Esophagus mucosa (tissue), 1 donor: ENCODE data around the gene CCDC112. TPM values are rescaled to one million over a fixed set of nuclear protein-coding genes. Genes with fewer than 3 reads are reported as not detected.

Source experiments
- ATAC-seq: fragments of 200-7000 bp; cut with Tn5 transposase; one replicate; pipeline ENCODE4 v1.9.1; 2020
- total RNA-seq: library from RNA; stranded (reverse); gene quantifications from one replicate; pipeline ENCODE4 v1.2.4, GENCODE V29; 2023
- donor health status: DM: yes; HTN: yes; CAD: no.

Gene CCDC112
- total RNA-seq, 1 donor from 2014 or later = 3.3 TPM

- peak; percentile 57 for ATAC-seq
Observed at GRCh38 chr5:115262011-115262320, 34.5 kb downstream of the CCDC112 start.

GRCh38 chr5:115260248-115260647, 36.2 kb downstream of the CCDC112 start:
- ATAC-seq = peak; percentile 67

- ATAC-seq = no peak
Observed at GRCh38 chr5:115257981-115258380, 38.5 kb downstream of the CCDC112 start.

GRCh38 chr5:115249379-115249778, 47.1 kb downstream of the CCDC112 start:
- ATAC-seq = peak; percentile 68

GRCh38 chr5:115246361-115246991, 50.0 kb downstream of the CCDC112 start:
- ATAC-seq = peak; percentile 48

GRCh38 chr5:115243412-115243811, 53.0 kb downstream of the CCDC112 start:
- no peak for ATAC-seq

- ATAC-seq = no peak
Observed at GRCh38 chr5:115241881-115242642, 54.4 kb downstream of the CCDC112 start.

- no peak for ATAC-seq
Observed at GRCh38 chr5:115237066-115237465, 59.4 kb downstream of the CCDC112 start.

GRCh38 chr5:115236599-115236998, 59.9 kb downstream of the CCDC112 start:
- ATAC-seq = no peak

- ATAC-seq = no peak
Observed at GRCh38 chr5:115231598-115231997, 64.9 kb downstream of the CCDC112 start.

GRCh38 chr5:115229606-115230005, 66.8 kb downstream of the CCDC112 start:
- ATAC-seq = no peak

- no peak for ATAC-seq
Observed at GRCh38 chr5:115227281-115227680, 69.2 kb downstream of the CCDC112 start.

Other genes starting within 250 kb of the CCDC112 start
- 1.2 TPM for gene TRIM36, start 126.7 kb downstream of the CCDC112 start, total RNA-seq
- gene PGGT1B, start 33.8 kb downstream of the CCDC112 start, total RNA-seq = 38.2 TPM
- 9.0 TPM for gene FEM1C, start 248.1 kb upstream of the CCDC112 start, total RNA-seq